Keratinocyte (primary cell): ENCODE results near the gene HSPA12B. TPM values are rescaled to one million over a fixed set of nuclear protein-coding genes. Genes with fewer than 3 reads are reported as not detected.

Experiments used
- DNase-seq: peaks from one replicate; pipeline ENCODE4 v3.0.0-alpha.2; 2011; ENCODE audit warnings: low read depth, missing footprints, low spot score
- FAIRE-seq: peaks from 2 replicates; lab custom pipeline; 2011; peaks lifted over from hg19 to GRCh38; lab: Jason Lieb, UNC
- H2AFZ ChIP-seq: 2 replicates; pipeline ENCODE4 v1.6.0; 2012; ENCODE audit warnings: low read length, control low read depth, inconsistent platforms; ENCODE audit not compliant: control insufficient read depth
- H3K27ac ChIP-seq: 2 replicates; pipeline ENCODE4 v1.5.1; 2011; ENCODE audit warnings: low read length; ENCODE audit not compliant: control insufficient read depth, insufficient read depth
- H3K27me3 ChIP-seq: 3 replicates; pipeline ENCODE4 v1.6.0; 2011; ENCODE audit warnings: low read length; ENCODE audit not compliant: control insufficient read depth, insufficient read depth; ENCODE audit errors: extremely low read depth
- H3K36me3 ChIP-seq, 2 experiments: 2 replicates in 1 of 2; 3 replicates in 1 of 2; pipeline ENCODE4 v1.5.1; 2011; ENCODE audit warnings: low read length in 2 of 2, mild to moderate bottlenecking in 1 of 2; ENCODE audit not compliant: control insufficient read depth in 2 of 2, insufficient read depth in 2 of 2; ENCODE audit errors: extremely low read depth in 1 of 2
- H3K4me1 ChIP-seq: 3 replicates; pipeline ENCODE4 v1.5.1; 2011; ENCODE audit warnings: low read length; ENCODE audit not compliant: control insufficient read depth, insufficient read depth; ENCODE audit errors: extremely low read depth
- H3K4me2 ChIP-seq: 3 replicates; pipeline ENCODE4 v1.6.0; 2011; ENCODE audit warnings: low read depth, low read length; ENCODE audit not compliant: control insufficient read depth, insufficient read depth; ENCODE audit errors: extremely low read depth
- H3K4me3 ChIP-seq, 3 experiments: fragments of 200-600 bp in 1 of 3; sonication (generic) in 1 of 3; 2 replicates in 2 of 3; 3 replicates in 1 of 3; pipeline ENCODE4 v1.5.1; 2011 to 2016; ENCODE audit warnings: low read length in 3 of 3, mild to moderate bottlenecking in 3 of 3, control low read depth in 2 of 3, inconsistent platforms in 1 of 3, low read depth in 1 of 3, mixed read lengths in 1 of 3, mixed run types in 1 of 3, moderate library complexity in 1 of 3; ENCODE audit not compliant: control insufficient read depth in 2 of 3, insufficient read depth in 2 of 3; ENCODE audit errors: extremely low read depth in 1 of 3
- H3K79me2 ChIP-seq: 2 replicates; pipeline ENCODE4 v1.6.0; 2012; ENCODE audit warnings: low read length; ENCODE audit not compliant: control insufficient read depth, insufficient read depth
- H3K9ac ChIP-seq: 3 replicates; pipeline ENCODE4 v1.6.0; 2011; ENCODE audit warnings: low read length; ENCODE audit not compliant: control insufficient read depth, insufficient read depth; ENCODE audit errors: extremely low read depth
- H3K9me1 ChIP-seq: 3 replicates; pipeline ENCODE4 v1.6.0; 2011; ENCODE audit warnings: low read length; ENCODE audit not compliant: control insufficient read depth, insufficient read depth; ENCODE audit errors: extremely low read depth
- H3K9me3 ChIP-seq: 2 replicates; pipeline ENCODE4 v1.5.1; 2012; ENCODE audit warnings: low read depth, low read length; ENCODE audit not compliant: control insufficient read depth
- H4K20me1 ChIP-seq: 3 replicates; pipeline ENCODE4 v1.6.0; 2011; ENCODE audit warnings: low read length; ENCODE audit not compliant: control insufficient read depth, insufficient read depth; ENCODE audit errors: extremely low read depth
- EZH2 ChIP-seq: IDR thresholded peaks from one replicate; pipeline ENCODE4 v1.6.1; 2012; ENCODE audit warnings: inconsistent platforms, mild to moderate bottlenecking, low read length, moderate library complexity
- dilution Hi-C: fragments of 300-500 bp; cut with MboI; formaldehyde crosslinking; loops from one replicate; pipeline ENCODE4 v1.7.0; 2020; ENCODE audit warnings: low sequenced_read_pairs; ENCODE audit not compliant: extremely low pct_ligation_motif_present
- polyA plus RNA-seq, 5 experiments: library from polyadenylated mRNA; depleted of rRNA in 3 of 5; stranded (reverse) in 3 of 5; stranded (forward) in 1 of 5; unstranded in 1 of 5; fragments of >200 nt; gene quantifications; 1 replicate in 1 of 5; 2 replicates in 3 of 5; 3 replicates in 1 of 5; pipeline versions ENCODE4 v1.2.1 to v1.2.3, GENCODE V29; 2011 to 2012; ENCODE audit warnings: missing spikeins in 2 of 5, low read depth in 1 of 5, low replicate concordance in 1 of 5
- TF ChIP-seq, protein P1 (sequence below), 3 experiments: IDR thresholded peaks in 1 of 3; conservative IDR thresholded peaks in 1 of 3; optimal IDR thresholded peaks in 1 of 3; 2 replicates in 2 of 3; 3 replicates in 1 of 3; pipeline versions ENCODE3 to v1.5.1; 2011; ENCODE audit warnings: low read length in 3 of 3, mild to moderate bottlenecking in 3 of 3, moderate library complexity in 2 of 3, control low read depth in 1 of 3, inconsistent platforms in 1 of 3; ENCODE audit not compliant: insufficient read depth in 2 of 3; ENCODE audit errors: extremely low read depth in 1 of 3

The HSPA12B gene
- polyA plus RNA-seq, 1 donor (not counting 4 experiments of a cell fraction or from before 2014, with no cell fraction given): not detected

DNA sequence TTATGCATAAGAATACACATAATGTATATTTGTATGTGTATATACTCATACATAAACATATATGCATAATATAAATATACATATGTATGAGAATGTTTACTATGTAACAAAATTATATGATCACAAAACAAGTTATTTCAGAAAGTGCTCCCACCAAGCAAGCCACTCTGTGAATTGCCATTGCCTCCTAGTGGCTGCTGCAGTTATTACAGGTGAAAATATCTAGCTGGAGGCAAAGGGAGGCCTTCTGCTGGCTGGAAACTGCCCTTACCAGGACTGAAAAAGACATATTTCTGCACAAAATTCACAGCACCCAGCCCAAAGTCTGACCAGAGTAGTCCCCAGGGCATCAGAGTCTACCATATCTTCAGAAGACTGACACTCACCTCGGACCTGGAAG lies 36.3 kb upstream of the HSPA12B start:
- no peak for DNase-seq
- H3K9ac ChIP-seq: no peak overlapping the region
- no peak overlapping the region for H3K4me3 ChIP-seq
- H3K36me3 ChIP-seq: no peaks in the 10 kb centered on the region
- H2AFZ ChIP-seq: no peak overlapping the region
- no peaks in the 10 kb centered on the region for H3K9me3 ChIP-seq
- H3K4me1 ChIP-seq: no peaks in the 10 kb centered on the region
- no peaks in the 10 kb centered on the region for H3K9me1 ChIP-seq
- no peaks in the 10 kb centered on the region for H4K20me1 ChIP-seq
- dilution Hi-C loops: no loop called here
- no peak overlapping the region for H3K27ac ChIP-seq
- H3K79me2 ChIP-seq: no peaks in the 10 kb centered on the region
- no peaks in the 10 kb centered on the region for H3K27me3 ChIP-seq
- FAIRE-seq: no peak
- TF ChIP-seq EZH2: no peak
- TF ChIP-seq, protein P1, sequence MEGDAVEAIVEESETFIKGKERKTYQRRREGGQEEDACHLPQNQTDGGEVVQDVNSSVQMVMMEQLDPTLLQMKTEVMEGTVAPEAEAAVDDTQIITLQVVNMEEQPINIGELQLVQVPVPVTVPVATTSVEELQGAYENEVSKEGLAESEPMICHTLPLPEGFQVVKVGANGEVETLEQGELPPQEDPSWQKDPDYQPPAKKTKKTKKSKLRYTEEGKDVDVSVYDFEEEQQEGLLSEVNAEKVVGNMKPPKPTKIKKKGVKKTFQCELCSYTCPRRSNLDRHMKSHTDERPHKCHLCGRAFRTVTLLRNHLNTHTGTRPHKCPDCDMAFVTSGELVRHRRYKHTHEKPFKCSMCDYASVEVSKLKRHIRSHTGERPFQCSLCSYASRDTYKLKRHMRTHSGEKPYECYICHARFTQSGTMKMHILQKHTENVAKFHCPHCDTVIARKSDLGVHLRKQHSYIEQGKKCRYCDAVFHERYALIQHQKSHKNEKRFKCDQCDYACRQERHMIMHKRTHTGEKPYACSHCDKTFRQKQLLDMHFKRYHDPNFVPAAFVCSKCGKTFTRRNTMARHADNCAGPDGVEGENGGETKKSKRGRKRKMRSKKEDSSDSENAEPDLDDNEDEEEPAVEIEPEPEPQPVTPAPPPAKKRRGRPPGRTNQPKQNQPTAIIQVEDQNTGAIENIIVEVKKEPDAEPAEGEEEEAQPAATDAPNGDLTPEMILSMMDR (optimal IDR thresholded peaks at IDR 0.05 in 1 of 3, IDR thresholded peaks at IDR 0.05 in 1 of 3, conservative IDR thresholded peaks at IDR 0.05 in 1 of 3; ENCODE audit: extremely low read depth in 1 of 3, insufficient read depth in 2 of 3, low read length in 3 of 3): peak; percentile 18 to 45 (median 44)
- no peak overlapping the region for H3K4me2 ChIP-seq

DNA sequence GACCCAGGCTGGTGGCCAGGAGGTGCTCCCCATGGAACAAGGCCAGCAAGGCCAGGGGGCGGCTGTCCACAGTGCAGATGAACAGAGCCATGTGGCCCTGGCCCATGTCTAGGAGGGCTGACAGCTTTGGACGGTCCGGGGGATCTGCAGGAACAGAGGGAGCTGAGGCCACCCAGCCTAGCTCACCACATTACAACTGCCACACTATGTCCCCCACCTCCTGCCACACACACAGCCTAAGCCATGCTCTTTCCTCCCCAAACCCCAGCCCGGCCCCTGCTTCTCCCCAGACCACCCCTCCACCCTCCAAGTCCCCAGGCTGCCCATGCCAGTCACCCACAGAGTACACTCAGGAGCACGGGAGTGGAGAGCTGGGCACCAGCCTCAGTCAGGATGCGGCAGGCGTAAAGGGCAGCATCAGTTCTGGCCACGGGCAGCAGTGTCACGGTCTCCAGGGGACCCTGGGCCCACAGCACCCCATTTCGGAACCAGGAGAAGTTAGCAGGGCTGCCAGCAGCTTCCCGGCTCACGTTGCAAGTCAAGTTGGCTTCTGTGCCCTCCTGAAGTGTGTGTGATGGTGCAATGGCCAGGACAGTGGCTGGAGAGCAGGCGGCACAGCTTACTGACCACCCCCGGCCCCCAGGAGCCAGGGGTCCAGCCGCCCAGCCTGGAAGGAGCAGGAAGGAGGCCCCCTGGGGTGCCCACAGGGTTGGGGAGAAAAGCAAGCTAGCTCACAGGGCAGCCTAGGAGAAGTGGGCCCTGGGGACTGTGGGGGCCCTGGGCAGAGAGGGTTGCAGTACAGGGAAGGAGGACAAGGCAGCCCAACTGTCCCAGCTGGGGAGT lies 35.5 kb upstream of the HSPA12B start:
- Histone ChIP-seq H3K4me2 (no peak overlapping the region), H3K4me3 (no peak overlapping the region), H3K79me2 (no peaks in the 10 kb centered on the region), H2AFZ (no peak overlapping the region), H4K20me1 (no peaks in the 10 kb centered on the region), H3K4me1 (no peaks in the 10 kb centered on the region), H3K27ac (no peak overlapping the region), H3K27me3 (peaks cover 4% of the 10 kb centered on the region), H3K9ac (no peak overlapping the region), H3K9me1 (no peaks in the 10 kb centered on the region), H3K36me3 (no peaks in the 10 kb centered on the region), H3K9me3 (no peaks in the 10 kb centered on the region)
- dilution Hi-C loops: no loop called here
- FAIRE-seq (no peak), DNase-seq (no peak)
- TF ChIP-seq, protein P1 (optimal IDR thresholded peaks at IDR 0.05 in 1 of 3, IDR thresholded peaks at IDR 0.05 in 1 of 3, conservative IDR thresholded peaks at IDR 0.05 in 1 of 3; ENCODE audit: extremely low read depth in 1 of 3, insufficient read depth in 2 of 3, low read length in 3 of 3): no peak
- no peak for TF ChIP-seq EZH2
